HG03521 (cell line): ENCODE results near the gene MAB21L4.

Experiments used
- ATAC-seq: cut with Tn5 transposase; IDR thresholded peaks from one replicate; pipeline ENCODE4 v1.9.1; 2021; ENCODE audit warnings: mild to moderate bottlenecking, moderate library complexity; ENCODE audit not compliant: unreplicated experiment

MAB21L4 gene

GRCh38 chr2:240898108-240898730, 2.3 kb upstream of the MAB21L4 start:
- ATAC-seq, result no peak

- ATAC-seq, result no peak
Measured at GRCh38 chr2:240896871-240897692, 1.1 kb upstream of the MAB21L4 start.

- no peak for ATAC-seq
Measured at GRCh38 chr2:240896394-240896793, 438 bp upstream of the MAB21L4 start.

GRCh38 chr2:240894836-240895558, 959 bp downstream of the MAB21L4 start:
- no peak for ATAC-seq

GRCh38 chr2:240894006-240894405, 1.9 kb downstream of the MAB21L4 start:
- no peak for ATAC-seq

GRCh38 chr2:240893363-240893844, 2.6 kb downstream of the MAB21L4 start:
- ATAC-seq, result no peak

- no peak for ATAC-seq
Measured at GRCh38 chr2:240892925-240893324, 3.0 kb downstream of the MAB21L4 start.

- ATAC-seq, result no peak
Measured at GRCh38 chr2:240892356-240892755, 3.6 kb downstream of the MAB21L4 start.

GRCh38 chr2:240891492-240892340, 4.2 kb downstream of the MAB21L4 start:
- ATAC-seq, result no peak

GRCh38 chr2:240890691-240891090, 5.3 kb downstream of the MAB21L4 start:
- ATAC-seq, result no peak

GRCh38 chr2:240889601-240890560, 6.1 kb downstream of the MAB21L4 start:
- no peak for ATAC-seq

- no peak for ATAC-seq
Measured at GRCh38 chr2:240888890-240889573, 6.9 kb downstream of the MAB21L4 start.

GRCh38 chr2:240888130-240888889, 7.6 kb downstream of the MAB21L4 start:
- ATAC-seq, result no peak

GRCh38 chr2:240887631-240888030, 8.3 kb downstream of the MAB21L4 start:
- no peak for ATAC-seq

GRCh38 chr2:240886678-240887609, 9.0 kb downstream of the MAB21L4 start:
- no peak for ATAC-seq

- ATAC-seq, result no peak
Measured at GRCh38 chr2:240886023-240886565, 9.9 kb downstream of the MAB21L4 start.

- ATAC-seq, result no peak
Measured at GRCh38 chr2:240885566-240885965, 10.4 kb downstream of the MAB21L4 start.
